Renal cortical epithelial cell (primary cell): Measurements from ENCODE around the gene MPPED2. TPM values are rescaled to one million over a fixed set of nuclear protein-coding genes. Genes with fewer than 3 reads are reported as not detected.

ENCODE experiments used
- DNase-seq: peaks from one replicate; pipeline ENCODE4 v3.0.0-alpha.2; 2011; ENCODE audit warnings: low read depth
- total RNA-seq: library from RNA; depleted of rRNA; stranded (reverse); fragments of >200 nt; gene quantifications from 2 replicates; pipeline ENCODE4 v1.2.3, GENCODE V29; 2014

Gene MPPED2, protein sequence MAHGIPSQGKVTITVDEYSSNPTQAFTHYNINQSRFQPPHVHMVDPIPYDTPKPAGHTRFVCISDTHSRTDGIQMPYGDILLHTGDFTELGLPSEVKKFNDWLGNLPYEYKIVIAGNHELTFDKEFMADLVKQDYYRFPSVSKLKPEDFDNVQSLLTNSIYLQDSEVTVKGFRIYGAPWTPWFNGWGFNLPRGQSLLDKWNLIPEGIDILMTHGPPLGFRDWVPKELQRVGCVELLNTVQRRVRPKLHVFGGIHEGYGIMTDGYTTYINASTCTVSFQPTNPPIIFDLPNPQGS
- total RNA-seq: 0.10 TPM in 1 of 2 replicates, not detected in the other

DNA sequence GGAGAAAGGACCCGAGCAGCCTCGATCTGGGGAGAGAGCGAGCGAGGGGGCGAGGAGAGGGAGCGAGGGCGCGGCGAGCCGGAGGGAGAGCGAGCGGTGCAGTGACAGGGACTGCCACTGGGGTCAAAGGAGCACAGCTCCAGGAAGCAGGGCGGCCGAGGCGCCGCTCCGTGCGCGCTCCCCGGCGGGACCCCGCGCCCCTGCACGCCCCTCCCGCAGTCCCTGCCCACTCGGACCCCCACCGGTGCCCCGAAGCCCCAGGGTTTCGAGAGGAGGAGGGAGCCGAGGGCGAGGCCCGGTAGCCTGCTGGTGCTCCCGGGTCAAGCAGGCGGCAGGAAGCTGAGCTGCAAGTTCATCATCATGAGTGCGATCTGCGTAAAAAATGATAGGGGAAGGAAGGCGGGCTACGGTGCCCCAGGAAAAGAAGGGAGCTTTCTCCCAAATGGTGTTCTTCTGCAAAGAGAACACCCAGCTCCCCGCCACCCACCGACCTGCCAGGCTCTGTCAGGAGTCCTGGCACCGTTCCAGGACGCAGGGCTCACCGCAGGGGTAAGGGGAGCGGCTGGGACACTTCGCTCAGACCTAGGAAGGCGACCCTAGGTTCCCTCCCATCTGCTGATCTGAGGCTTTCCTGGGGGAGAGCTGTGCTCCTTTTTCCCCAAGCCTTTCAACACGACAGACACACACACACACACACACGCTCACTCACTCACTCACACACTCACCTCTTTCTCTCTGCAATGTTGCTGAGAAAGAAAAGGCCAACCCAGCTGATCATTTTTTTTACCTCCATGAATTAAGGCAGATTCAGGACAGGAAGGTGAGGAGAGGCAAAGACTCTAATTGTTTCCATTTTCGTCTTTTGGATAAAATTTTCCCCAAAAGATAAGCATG is at the start of gene MPPED2:
Gene MPPED2 (minus strand): TSS at position 103 of the 894 bp plus-strand sequence. CDS start 5,980 bp downstream, outside the sequence.
- DNase-seq: no peak

DNA sequence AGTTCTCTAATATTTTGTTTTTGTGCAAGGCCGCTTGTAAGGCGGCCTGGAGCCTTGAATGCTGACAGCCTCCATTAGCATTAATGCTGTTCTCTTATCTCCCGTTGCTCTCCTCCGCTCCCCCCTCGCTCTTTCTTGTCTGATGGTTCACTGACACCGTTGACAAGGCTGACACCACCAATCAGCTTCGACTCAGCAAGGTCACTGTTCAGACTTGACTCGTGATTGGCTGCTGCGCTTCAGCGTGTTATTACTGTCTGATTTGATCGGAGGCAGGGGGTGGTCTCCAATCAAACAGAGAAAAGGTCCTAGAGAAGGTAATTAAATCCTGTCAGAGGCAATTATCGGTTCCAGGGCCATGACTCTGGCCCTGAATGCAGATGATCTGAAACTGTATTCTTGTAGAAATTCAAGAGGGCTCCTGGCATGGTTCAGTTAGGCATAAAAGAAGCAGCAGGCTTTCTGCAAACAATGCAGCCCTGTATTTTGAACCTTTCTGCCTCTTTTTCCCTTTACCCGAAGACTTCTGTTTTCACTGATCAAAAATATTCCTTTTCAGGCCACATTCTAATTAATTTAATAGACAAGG is 49.3 kb upstream of the MPPED2 start:
- DNase-seq: peak; percentile 56

DNA sequence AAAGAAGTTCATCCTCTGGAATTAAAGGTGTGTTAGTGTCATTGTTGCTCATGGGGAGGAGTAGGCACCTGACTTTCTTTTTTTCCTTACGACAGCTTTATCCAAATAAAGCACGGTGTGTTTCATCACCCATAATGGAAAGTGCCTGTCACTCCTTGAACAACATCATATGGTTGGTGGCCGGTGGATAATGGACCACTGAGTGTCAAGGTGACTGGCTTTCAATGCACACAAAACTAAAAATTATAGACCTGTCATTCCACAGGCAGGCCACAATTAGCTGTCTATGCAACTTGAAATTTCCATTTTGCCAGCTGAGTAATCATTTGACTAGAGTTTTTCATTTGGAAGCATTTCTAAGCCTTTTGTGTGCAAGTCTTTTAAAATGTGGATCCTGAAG is 45.0 kb upstream of the MPPED2 start:
- DNase-seq: no peak

DNA sequence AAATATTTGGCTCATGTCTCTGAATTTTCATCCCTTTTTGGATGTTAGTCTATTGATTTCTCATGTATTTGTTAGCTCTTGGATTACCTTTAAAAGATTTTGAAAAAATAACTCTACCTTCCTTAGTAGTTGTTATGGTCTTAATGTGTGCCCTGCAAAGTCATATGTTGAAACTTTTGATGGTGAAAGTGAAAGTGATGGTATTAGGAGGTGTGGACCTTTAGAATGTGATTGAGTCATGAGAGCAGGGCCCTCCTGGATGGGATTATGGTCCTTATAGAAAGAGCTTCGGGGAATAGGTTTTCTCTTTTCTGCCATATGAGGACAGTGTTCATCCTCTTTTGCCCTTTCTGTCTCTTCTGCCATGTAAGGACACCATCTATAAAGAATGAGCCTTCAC is 33.6 kb upstream of the MPPED2 start:
- DNase-seq: no peak

DNA sequence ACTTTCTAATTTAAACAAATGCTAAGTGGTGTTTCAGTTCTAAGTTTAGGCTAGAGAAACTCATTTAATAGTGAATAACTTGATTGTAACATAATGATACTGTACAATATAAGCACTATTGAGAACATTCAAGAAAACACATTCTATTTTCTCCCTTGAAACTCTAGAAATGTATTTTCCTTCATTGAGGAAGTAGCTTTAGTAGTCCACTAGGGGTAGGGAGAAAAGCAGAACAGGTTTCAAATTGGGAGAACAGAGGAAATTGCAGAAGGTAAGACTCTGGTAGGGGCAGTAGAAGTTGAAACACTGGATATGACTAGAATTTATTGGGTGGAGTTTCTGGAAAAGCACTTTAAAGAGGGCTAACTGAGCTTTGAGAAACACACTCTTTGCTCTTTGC is 31.6 kb upstream of the MPPED2 start:
- no peak for DNase-seq

DNA sequence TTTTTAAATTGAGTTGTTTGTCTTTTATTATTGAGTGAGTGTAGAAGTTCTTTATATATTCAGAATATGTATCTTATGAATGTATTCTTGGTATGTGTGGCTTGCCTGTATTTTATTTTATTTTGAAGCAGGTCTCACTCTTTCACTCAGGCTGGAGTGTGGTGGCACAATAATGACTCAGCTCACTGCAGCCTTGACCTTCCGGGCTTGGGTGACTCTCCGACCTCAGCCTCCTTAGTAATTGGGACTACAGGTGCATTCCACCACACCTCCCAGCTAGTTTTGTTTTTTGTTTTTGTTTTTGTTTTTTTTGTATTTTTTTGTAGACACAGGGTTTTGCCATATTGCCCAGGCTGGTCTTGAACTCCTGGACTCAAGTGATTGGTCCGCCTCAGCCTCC is 24.5 kb upstream of the MPPED2 start:
- no peak for DNase-seq

DNA sequence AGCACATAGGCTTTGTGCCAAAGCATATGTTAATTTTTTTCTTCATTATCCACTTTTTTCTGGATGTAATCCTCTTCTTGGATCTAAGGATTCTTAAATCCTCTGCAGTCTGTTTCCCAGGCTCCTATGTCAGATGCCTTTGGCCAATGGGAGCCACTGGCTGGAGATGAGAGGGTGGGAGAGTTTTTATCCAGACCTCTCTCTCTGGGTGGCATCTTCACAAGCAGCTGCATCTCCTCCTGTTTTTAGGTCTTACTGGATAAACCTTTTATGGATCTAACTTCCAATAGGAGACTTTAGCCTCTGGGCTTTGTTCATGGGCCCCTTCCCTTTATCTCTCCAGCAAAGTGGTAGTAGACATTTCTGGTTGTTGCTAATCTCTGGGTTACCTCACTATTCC is 22.4 kb upstream of the MPPED2 start:
- no peak for DNase-seq

DNA sequence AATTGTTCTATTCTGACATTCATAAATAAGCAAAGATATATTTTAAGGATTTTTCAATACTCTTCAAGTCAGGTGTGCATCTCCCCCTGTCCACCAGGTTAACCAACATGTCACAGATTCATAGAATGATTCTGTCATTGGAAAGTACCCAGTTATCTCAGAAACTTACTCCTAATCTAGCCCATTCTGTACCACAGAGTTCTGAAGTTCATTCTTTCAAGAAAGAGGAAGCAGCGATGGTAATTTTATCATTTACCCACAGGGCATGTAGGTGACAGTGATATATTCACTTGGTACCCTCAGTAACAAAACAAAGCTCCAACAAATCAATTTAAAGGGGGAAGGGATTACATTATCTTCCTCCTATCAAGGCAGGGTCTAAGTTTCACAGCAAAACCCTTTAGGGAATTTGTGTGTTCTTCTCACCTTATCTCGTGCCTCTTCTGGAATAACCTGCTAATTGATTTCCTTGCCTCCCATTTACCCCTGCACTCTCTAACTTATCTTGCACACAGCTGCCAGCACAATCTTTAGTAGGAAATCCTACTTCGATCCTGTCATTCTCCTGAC is 19.0 kb upstream of the MPPED2 start:
- no peak for DNase-seq

DNA sequence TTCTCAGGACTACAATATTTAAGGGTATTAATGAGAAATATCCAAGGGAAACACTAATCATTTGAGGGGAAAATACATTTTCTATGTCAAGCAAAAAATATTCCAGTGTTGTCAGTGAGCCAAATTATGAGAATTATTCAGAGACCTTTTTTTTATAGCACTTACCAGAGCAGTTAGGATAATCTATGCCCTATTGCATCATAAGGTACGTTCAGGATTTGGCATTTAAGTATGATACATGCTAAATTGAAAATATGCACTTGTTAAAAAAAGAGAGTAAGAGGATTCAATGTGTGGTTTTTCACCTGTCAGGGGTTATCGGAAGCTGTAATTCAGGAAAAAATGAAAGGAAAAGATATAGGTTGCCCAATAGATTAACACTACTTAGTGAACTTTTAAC is 17.2 kb upstream of the MPPED2 start:
- no peak for DNase-seq

DNA sequence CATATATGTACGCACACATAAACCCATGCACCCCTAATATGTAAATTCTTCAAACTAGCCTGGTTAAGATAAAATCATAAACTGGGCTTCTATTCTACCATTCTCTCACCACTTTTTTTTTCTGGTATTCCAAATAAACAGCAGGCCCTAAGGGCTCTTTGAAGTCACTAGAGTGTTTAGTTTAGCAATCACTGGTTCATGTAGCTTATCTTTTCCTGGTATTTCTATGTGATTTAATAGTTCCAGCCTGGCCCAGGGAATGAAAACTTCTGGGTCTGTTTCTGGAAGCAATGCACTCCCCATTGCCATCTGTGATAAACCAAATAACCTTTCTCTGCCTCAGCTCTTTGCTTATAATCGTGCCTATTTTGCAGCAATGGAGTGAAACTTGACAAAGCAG is 10.7 kb upstream of the MPPED2 start:
- DNase-seq: no peak

DNA sequence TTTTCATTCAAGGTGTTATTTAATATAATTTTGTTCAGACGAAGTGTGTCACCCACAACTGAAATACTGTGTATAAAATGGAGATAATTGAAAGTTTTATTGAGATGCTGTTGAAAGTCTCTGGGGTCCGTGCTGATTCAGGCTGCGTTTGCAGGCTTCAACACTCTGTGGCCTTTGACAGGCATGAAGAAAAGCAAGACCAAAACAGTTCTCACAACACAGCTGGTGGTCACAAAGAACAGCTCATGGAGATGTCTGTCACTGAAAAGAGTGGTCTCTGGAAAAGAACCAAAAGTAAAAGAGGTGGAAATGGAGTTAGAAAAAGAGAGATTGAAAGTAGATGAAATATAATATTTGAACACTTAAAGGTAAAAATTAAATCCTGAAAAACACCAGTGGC is 9.8 kb upstream of the MPPED2 start:
- no peak for DNase-seq

DNA sequence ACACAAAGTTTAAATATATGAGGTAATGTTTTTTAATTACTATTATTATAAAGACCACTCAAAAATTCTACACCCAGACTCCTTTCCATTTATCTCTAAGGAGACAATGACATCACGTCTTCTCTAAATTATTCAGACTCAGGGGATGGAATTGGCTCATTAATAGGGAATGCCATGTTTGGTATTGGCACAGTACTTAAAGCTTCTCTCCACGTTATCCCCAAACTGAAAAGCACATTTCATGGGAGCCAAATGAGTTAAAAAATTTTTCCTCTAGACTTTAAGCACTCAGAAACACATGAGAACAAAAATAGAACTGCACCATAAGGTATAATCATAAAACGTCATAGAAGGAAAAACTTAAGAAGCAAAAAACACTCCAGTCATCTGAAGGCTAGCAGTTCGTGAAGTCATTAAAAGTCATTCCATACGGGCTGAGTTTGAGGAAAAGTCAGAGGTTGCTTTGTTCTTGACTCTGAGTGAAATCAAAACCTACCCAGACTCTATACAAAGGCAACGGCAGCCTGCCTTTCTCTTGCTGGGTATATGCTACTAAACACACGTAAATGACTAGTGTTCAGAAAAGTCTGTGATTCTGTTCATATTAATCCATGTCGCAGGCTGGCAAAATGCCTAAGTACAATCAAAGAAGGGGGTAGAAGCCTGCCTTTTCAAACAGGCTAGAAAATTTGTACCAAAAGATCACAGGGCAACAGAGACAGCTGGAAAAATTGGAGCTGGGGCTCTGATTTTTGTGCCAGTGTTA is 8.7 kb upstream of the MPPED2 start:
- DNase-seq: no peak

DNA sequence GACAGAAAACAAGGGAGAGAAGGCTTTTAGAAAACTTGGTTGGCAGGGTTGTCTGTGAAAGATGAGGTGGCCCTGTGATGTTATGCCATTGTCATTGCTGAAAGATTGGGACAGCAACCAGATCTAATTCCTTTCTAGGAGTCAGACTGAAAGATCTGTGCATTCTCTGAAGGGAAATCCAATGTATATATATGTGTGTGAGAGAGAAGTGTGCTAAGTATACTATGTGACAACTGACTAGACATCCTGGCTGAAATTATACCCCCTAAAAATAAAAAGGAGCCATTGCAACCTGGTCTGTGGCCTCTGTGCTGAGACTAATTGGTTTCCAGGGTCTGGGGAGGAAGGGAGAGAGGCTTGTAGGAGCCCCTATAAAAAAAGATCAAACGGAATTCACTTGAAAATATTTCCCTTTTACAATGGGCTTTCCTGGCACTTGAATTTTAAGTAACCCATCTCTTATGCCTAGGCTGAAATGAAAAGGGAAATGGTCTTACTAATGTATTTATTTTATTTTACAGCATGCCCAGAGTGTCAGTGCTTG is 1.2 kb upstream of the MPPED2 start:
- no peak for DNase-seq

DNA sequence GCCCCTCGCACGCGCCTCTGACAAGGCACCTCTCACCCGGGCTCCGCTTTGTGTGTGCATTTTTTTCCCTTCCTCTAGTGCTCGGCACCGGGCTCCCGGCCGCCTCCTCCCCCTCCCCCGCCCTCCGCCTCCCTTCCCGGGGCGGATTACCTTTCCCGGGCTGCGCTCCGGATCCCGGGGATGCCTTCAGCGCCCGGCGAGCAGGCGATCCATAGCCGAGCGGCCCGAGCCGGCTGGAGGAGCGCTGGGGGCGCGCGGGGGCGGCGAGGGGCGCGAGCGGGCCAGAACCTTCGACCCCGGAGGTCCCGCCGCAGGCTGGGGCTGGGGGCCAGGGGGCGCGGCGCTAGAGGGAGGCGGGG is 282 bp downstream of the MPPED2 start:
- no peak for DNase-seq

DNA sequence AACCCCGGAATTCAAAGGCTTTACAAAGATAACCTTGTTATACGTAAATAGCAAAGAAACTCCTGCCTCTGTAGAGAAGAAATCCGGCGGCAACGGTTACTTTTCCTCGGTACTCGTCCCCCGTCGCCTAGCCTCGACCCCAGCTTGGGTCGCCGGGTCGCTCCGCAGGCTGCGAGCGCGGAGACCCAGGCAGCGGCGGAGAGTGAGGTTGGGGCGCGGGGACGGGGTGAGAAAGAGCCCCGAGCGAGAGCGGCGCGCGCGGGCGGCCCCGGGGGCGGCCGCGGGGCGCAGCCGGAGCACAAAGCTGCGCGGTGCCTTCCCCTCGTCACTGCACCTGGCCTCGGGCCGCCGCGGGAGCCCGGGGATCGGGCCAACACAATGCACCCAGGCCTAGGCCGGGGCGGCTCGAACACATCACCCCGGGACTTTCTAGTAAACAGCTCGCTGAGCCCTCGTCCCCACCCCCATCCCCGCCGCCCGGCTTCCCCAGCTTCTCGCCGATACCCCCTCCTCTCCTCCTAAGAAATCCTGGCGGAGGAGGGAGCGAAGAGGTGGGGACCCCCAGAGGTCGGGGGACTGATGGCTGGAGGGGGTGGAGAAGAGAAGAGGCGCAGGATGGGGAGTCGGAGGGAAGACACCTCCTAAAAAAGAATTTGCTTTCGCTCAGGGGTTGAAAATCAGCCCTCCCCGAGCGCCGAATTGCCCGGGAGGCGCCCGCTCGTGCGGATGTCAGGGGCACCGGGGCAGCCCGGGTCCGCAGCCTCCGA is 845 bp downstream of the MPPED2 start:
- no peak for DNase-seq

DNA sequence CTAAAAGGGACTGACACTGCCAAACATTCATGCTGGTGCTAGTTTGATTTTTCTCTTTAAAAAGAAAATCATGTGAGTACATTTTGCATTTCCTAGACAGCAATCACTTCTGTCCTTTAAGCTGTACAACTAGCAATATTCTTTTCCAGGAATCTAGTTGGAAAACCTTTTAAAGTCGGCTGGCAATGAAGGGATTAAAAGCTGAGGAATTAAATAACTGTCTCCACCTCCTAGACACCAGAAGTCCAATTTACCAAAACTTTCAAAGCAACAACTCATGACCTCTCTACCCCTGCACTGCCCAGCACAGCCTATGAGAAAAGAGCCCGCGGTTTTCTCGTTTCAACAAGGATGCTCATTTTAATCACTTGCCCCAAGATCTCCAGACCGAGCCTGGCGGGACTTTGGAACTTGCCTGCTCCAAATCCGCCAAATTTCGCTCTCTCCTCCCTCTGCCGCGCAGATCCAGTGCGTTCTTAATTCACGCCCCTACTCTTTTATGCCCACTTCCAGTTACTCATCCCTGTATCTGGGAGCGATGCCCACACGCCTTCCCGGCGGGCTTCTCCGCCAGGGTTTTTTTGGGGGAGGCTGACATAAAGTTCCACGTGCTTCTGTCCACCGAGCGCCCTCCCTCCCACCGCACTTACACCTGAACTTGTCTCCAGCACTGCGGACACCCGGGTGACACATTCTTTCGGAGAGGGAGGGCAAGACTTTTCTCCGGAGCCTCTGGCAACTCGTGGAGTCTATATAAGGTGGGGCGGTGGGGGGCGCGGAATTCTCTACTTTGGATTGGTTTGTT is 2.5 kb downstream of the MPPED2 start:
- DNase-seq: no peak

DNA sequence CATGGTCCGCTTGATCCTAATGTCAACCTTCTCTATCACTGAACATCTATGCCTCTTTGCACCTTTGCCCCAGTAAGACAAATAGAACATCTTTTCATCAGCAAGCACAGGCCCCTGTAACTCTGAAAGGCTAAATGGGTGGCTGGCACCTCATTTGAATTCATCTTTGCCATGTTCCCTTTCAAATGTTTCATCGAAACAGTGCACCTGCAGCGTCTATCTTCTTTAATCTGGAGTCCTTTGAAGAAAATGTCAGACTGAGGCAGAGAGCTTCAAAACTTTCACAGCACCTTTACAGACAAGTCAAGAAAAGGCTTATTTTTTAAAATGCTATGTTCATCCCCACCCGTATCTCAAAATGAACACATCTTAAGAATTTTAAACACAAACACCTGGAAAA is 3.4 kb downstream of the MPPED2 start:
- no peak for DNase-seq

DNA sequence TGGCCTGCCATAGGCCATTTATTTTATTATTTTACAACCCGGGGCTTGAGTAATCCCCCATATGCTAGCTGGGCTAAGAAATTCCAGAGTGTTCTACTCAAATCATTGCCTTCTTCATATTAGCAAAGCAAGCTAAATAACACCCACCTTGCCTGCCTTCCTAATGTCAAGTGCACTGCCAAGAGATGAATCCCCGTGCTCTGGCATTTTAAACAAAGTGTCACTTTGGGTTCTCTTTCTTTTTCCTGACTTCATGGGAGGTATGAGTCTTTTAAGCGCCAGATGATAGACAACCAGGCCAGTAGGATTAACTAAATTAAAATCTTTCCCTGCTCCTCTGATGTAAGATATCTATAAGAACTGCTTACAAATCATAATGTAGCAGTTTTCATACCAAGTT is 4.5 kb downstream of the MPPED2 start:
- DNase-seq: no peak

DNA sequence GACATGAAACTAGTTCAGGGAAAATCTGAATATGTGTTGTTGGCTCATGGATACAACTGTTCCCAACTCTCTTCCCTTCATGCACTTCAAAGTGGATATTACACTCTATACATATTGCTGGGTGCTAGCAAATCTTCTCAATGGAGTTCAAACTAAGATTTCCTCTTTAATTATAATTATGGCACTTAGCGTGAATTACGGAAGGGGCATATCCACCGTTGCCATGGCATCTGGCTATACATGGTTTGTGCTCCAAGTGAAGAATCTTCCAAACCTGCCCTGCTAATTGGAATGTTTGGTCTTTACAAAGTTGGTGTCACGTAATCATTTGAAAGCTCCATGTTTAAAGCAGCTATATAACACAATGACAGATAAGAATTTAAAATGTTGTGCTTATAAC is 5.6 kb downstream of the MPPED2 start:
- no peak for DNase-seq
